Stomach (tissue), 9 donors: ENCODE data around the gene LRMDA. TPM values are rescaled to one million over a fixed set of nuclear protein-coding genes. Genes with fewer than 3 reads are reported as not detected.
A peak's percentile ranks its signal among the peaks of the same experiment; 100 is the strongest.

Experiments
- DNase-seq, 2 donors: peaks; one replicate each; pipeline versions ENCODE4 v3.0.0 to v3.0.0-alpha.2; 2013 to 2019
- H3K27ac ChIP-seq, 5 donors: fragments of 200-600 bp in 4 of 5; sonication (generic) in 4 of 5; one replicate each; pipeline ENCODE4 v1.5.1; 2013 to 2019; ENCODE audit warnings: mild to moderate bottlenecking in 1 of 5, moderate library complexity in 1 of 5
- H3K27me3 ChIP-seq, 3 donors: fragments of 200-600 bp; sonication (generic); one replicate each; pipeline ENCODE4 v1.5.1; 2017 to 2019; ENCODE audit warnings: mixed run types in 1 of 3
- H3K36me3 ChIP-seq, 4 donors: fragments of 200-600 bp; sonication (generic); 1 replicate in 3 of 4; 2 replicates in 1 of 4; pipeline ENCODE4 v1.5.1; 2016 to 2019
- H3K4me1 ChIP-seq, 4 donors: fragments of 200-600 bp; sonication (generic); one replicate each; pipeline ENCODE4 v1.5.1; 2016 to 2019
- H3K4me3 ChIP-seq, 4 donors: fragments of 200-600 bp; sonication (generic) in 3 of 4; one replicate each; pipeline ENCODE4 v1.5.1; 2016 to 2019; ENCODE audit warnings: mild to moderate bottlenecking in 1 of 4
- H3K9me3 ChIP-seq, 4 donors: fragments of 200-600 bp; sonication (generic); one replicate each; pipeline ENCODE4 v1.5.1; 2016 to 2019
- EP300 ChIP-seq: sonication (generic); formaldehyde crosslinking; IDR thresholded peaks from one replicate; pipeline ENCODE4 v1.6.1; 2017; ENCODE audit warnings: antibody characterized with exemption
- POLR2A ChIP-seq, 4 donors: fragments of 450-650 bp; IDR thresholded peaks; one replicate each; pipeline ENCODE4 v1.6.1; 2016; ENCODE audit warnings: antibody characterized with exemption in 4 of 4, control low read depth in 2 of 4, mild to moderate bottlenecking in 1 of 4, moderate library complexity in 1 of 4
- POLR2AphosphoS5 ChIP-seq, 3 donors: sonication (generic); formaldehyde crosslinking; IDR thresholded peaks; one replicate each; pipeline ENCODE4 v1.6.1; 2016; ENCODE audit warnings: antibody characterized with exemption in 3 of 3
- WGBS, 5 donors: extraction: QIAGEN DNeasy Blood & Tissue Kit in 3 of 5; methylation state at CpG; one replicate each; pipeline versions ENCODE4 v1.1.5 to v1.1.7; 2013 to 2018; 5-methylcytosine and 5-hydroxymethylcytosine counted together
- intact Hi-C: fragments of 100-400 bp; cut with DNase I; formaldehyde crosslinking; loops from one replicate; pipeline ENCODE4 v1.15.1; 2023; ENCODE audit warnings: low total_unique reads
- polyA plus RNA-seq, 3 donors: library from polyadenylated mRNA; stranded (reverse); fragments of 200-250 nt; gene quantifications; one replicate each; pipeline ENCODE4 v1.2.3, GENCODE V29; 2013
- total RNA-seq, 5 donors: library from RNA; depleted of rRNA; stranded (reverse); fragments of >200 nt; gene quantifications; one replicate each; pipeline versions ENCODE4 v1.1.0 to v1.2.3, GENCODE V29; 2014 to 2016
- TF ChIP-seq, protein P1 (sequence below), 7 experiments: fragments of 450-650 bp in 4 of 7; fragments of 200-600 bp in 3 of 7; sonication (generic) in 3 of 7; IDR thresholded peaks; one replicate each; pipeline ENCODE4 v1.5.1; 2016 to 2019; ENCODE audit warnings: antibody characterized with exemption in 7 of 7, control low read depth in 2 of 7, mild to moderate bottlenecking in 1 of 7
- donor health status: healthy with polysubstance abuse.
- donor health status: Bipolar disorder and iron deficiency.
- donor health status: healthy.

The LRMDA gene
- total and polyA plus RNA-seq, 8 donors: 1.3 to 30.2 (median 13.6) TPM; not detected in 1

GRCh38 chr10:76085817-76086167, 654.4 kb downstream of the LRMDA start:
- no peak for DNase-seq
- Histone ChIP-seq H3K9me3 (no peaks in the 10 kb centered on the region), H3K4me3 (no peak overlapping the region), H3K36me3 (no peaks in the 10 kb centered on the region), H3K4me1 (peaks cover 0 to 11% (median 3%) of the 10 kb centered on the region in 4 donors), H3K27me3 (no peaks in the 10 kb centered on the region), H3K27ac (no peak overlapping the region)
- intact Hi-C loops: no loop called here
- TF ChIP-seq EP300 (no peak), POLR2A (IDR thresholded peaks at IDR 0.05) (no peak)
- TF ChIP-seq, protein P1, sequence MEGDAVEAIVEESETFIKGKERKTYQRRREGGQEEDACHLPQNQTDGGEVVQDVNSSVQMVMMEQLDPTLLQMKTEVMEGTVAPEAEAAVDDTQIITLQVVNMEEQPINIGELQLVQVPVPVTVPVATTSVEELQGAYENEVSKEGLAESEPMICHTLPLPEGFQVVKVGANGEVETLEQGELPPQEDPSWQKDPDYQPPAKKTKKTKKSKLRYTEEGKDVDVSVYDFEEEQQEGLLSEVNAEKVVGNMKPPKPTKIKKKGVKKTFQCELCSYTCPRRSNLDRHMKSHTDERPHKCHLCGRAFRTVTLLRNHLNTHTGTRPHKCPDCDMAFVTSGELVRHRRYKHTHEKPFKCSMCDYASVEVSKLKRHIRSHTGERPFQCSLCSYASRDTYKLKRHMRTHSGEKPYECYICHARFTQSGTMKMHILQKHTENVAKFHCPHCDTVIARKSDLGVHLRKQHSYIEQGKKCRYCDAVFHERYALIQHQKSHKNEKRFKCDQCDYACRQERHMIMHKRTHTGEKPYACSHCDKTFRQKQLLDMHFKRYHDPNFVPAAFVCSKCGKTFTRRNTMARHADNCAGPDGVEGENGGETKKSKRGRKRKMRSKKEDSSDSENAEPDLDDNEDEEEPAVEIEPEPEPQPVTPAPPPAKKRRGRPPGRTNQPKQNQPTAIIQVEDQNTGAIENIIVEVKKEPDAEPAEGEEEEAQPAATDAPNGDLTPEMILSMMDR (IDR thresholded peaks at IDR 0.05): no peak
- 92 to 97% (median 94%) methylated on average over 4 of the region's 4 CpGs for WGBS, 5 donors

- no peak overlapping the region for H3K4me3 ChIP-seq
- no peaks in the 10 kb centered on the region for H3K36me3 ChIP-seq
- no peak for DNase-seq
- peaks cover 0 to 11% (median 3%) of the 10 kb centered on the region in 4 donors for H3K4me1 ChIP-seq
- H3K27me3 ChIP-seq: no peaks in the 10 kb centered on the region
- WGBS, 5 donors: 60 to 82% (median 68%) methylated on average over 6 of the region's 6 CpGs
- no peaks in the 10 kb centered on the region for H3K9me3 ChIP-seq
- H3K27ac ChIP-seq: peak overlapping the region in 3 of 5 donors; percentile 3 to 33 (median 17)
- TF ChIP-seq, protein P1 (IDR thresholded peaks at IDR 0.05): no peak
- TF ChIP-seq POLR2A (IDR thresholded peaks at IDR 0.05) (no peak), POLR2AphosphoS5 (IDR thresholded peaks at IDR 0.05) (no peak), EP300 (no peak)
- intact Hi-C loops: no loop called here
Measured at GRCh38 chr10:76086170-76086760, 654.8 kb downstream of the LRMDA start.

- peaks cover 0 to 11% (median 3%) of the 10 kb centered on the region in 4 donors for H3K4me1 ChIP-seq
- DNase-seq: peak in 1 of 2 donors; percentile 70
- intact Hi-C loops: no loop called here
- TF ChIP-seq POLR2AphosphoS5 (IDR thresholded peaks at IDR 0.05) (peak in 1 of 3 donors; percentile 10), POLR2A (IDR thresholded peaks at IDR 0.05) (no peak), EP300 (no peak)
- TF ChIP-seq, protein P1 (IDR thresholded peaks at IDR 0.05): peak in 5 of 7 experiments; percentile 20 to 55 (median 42)
- no peak overlapping the region for H3K4me3 ChIP-seq
- H3K36me3 ChIP-seq: no peaks in the 10 kb centered on the region
- H3K27me3 ChIP-seq: no peaks in the 10 kb centered on the region
- H3K9me3 ChIP-seq: no peaks in the 10 kb centered on the region
- peak overlapping the region in 3 of 5 donors; percentile 3 to 33 (median 17) for H3K27ac ChIP-seq
- WGBS, 5 donors: 43 to 68% (median 50%) methylated on average over 9 of the region's 9 CpGs
Measured at GRCh38 chr10:76086761-76087639, 655.6 kb downstream of the LRMDA start.

- Histone ChIP-seq H3K4me3 (no peak overlapping the region), H3K9me3 (no peaks in the 10 kb centered on the region), H3K4me1 (peaks cover 0 to 11% (median 3%) of the 10 kb centered on the region in 4 donors), H3K27ac (no peak overlapping the region), H3K27me3 (no peaks in the 10 kb centered on the region), H3K36me3 (no peaks in the 10 kb centered on the region)
- DNase-seq: no peak
- intact Hi-C loops: no loop called here
- WGBS, 5 donors: 87 to 93% (median 92%) methylated on average over 4 of the region's 4 CpGs
- TF ChIP-seq POLR2AphosphoS5 (IDR thresholded peaks at IDR 0.05): no peak
- TF ChIP-seq, protein P1 (IDR thresholded peaks at IDR 0.05): no peak
Measured at GRCh38 chr10:76088008-76088407, 656.6 kb downstream of the LRMDA start.
